ENCODE data around the gene PLA2G6. TPM values are rescaled to one million over a fixed set of nuclear protein-coding genes. Genes with fewer than 3 reads are reported as not detected.

PLA2G6 gene
- total RNA-seq, 1 experiment from 2014 or later = 18.7 TPM

DNA sequence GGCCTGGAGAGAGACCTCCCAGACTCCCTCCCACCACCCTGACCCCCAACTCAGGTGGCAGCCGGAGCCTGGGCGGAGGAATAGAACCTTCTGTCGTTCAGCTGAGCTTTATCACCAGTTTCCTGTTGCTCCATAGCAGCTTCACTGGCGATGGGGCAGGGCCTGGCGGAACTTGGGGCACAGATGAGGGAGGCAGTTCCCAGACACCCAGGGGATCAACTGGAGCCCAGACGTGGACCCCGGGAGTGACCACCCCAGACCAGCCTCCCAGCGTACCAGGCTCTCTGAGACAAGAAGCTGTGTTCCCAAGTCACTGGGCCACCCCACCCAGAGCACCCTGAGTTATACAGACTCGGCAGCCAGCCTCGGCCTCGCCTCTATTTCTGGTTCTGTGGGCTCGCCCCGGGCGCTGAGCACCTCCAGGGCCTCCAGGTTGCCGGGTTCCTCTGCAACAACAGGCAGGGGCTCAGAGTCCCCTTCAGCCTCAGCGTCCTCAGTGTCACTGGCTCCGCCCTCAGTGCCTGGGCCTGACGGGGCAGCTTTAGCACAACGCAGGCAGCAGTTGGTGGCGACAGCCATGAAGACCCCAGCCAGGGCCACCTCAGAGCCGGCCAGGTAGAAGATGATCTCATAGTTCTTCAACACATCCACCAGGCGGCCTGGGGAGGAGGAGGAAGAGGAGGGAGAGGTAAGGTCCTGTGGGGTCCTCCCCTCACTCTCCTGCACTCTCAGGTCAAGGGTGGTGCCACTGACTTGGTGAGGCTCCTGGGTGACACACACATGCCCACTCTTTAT is 103.4 kb downstream of the PLA2G6 start:
- Histone ChIP-seq H3K9me3 (no peaks in the 10 kb centered on the region), H3K36me3 (ENCODE audit: control insufficient read depth, insufficient read depth, low read length) (0 out of 2 replicates have a peak, but pooled peaks cover 1% of the 10 kb centered on the region), H3K27me3 (replicated peaks; ENCODE audit: control insufficient read depth, insufficient read depth, low read length) (no peaks in the 10 kb centered on the region), H3K4me3 (ENCODE audit: low read depth, low read length) (no peak overlapping the region), H3K4me1 (no peaks in the 10 kb centered on the region)
- no peak for DNase-seq
- CTCF ChIA-PET = no interaction called here
- POLR2A ChIA-PET = no interaction called here
- H3K4me3 Mint-ChIP-seq (ENCODE audit: unreplicated experiment) = no peak overlapping the region
- H3K36me3 Mint-ChIP-seq (ENCODE audit: insufficient read depth, unreplicated experiment) = no peaks in the 10 kb centered on the region
- H3K27ac Mint-ChIP-seq (ENCODE audit: unreplicated experiment) = no peak overlapping the region
- no peaks in the 10 kb centered on the region for H3K27me3 Mint-ChIP-seq (ENCODE audit: insufficient read depth, unreplicated experiment)
- H3K9me3 Mint-ChIP-seq (ENCODE audit: unreplicated experiment) = no peaks in the 10 kb centered on the region
- BruUV-seq (replicated peaks) = no TSS peak
- no peaks in the 10 kb centered on the region for H3K4me1 Mint-ChIP-seq (ENCODE audit: low read depth, unreplicated experiment)
- TF ChIP-seq CTCF (IDR thresholded peaks at IDR 0.05; ENCODE audit: insufficient read depth in 1 of 2, low read depth in 1 of 2, low read length in 1 of 2, severe bottlenecking in 1 of 2, unreplicated experiment in 1 of 2) = no peak
- intact Hi-C loops (cut with micrococcal nuclease; ENCODE audit: unreplicated experiment) = no loop called here

- BruUV-seq (replicated peaks) = no TSS peak
- H3K27me3 ChIP-seq (replicated peaks; ENCODE audit: control insufficient read depth, insufficient read depth, low read length) = no peaks in the 10 kb centered on the region
- CTCF ChIA-PET = no interaction called here
Measured at GRCh38 chr22:38077595-38077994, 104.0 kb downstream of the PLA2G6 start.

GRCh38 chr22:38077096-38077495 is 104.5 kb downstream of the PLA2G6 start:
- no TSS peak for BruUV-seq (replicated peaks)
- DNase-seq = no peak
- no peaks in the 10 kb centered on the region for H3K9me3 Mint-ChIP-seq (ENCODE audit: unreplicated experiment)
- Histone ChIP-seq H3K27me3 (replicated peaks; ENCODE audit: control insufficient read depth, insufficient read depth, low read length) (no peaks in the 10 kb centered on the region), H3K4me1 (no peaks in the 10 kb centered on the region), H3K9me3 (no peaks in the 10 kb centered on the region), H3K4me3 (ENCODE audit: low read depth, low read length) (no peak overlapping the region), H3K36me3 (ENCODE audit: control insufficient read depth, insufficient read depth, low read length) (peaks cover 4% of the 10 kb centered on the region)
- no peak overlapping the region for H3K27ac Mint-ChIP-seq (ENCODE audit: unreplicated experiment)
- POLR2A ChIA-PET = no interaction called here
- intact Hi-C loops (cut with micrococcal nuclease; ENCODE audit: unreplicated experiment) = no loop called here
- CTCF ChIA-PET = no interaction called here
- no peak for TF ChIP-seq CTCF (IDR thresholded peaks at IDR 0.05; ENCODE audit: insufficient read depth in 1 of 2, low read depth in 1 of 2, low read length in 1 of 2, severe bottlenecking in 1 of 2, unreplicated experiment in 1 of 2)
- no peaks in the 10 kb centered on the region for H3K4me1 Mint-ChIP-seq (ENCODE audit: low read depth, unreplicated experiment)
- no peak overlapping the region for H3K4me3 Mint-ChIP-seq (ENCODE audit: unreplicated experiment)
- H3K36me3 Mint-ChIP-seq (ENCODE audit: insufficient read depth, unreplicated experiment) = no peaks in the 10 kb centered on the region
- no peaks in the 10 kb centered on the region for H3K27me3 Mint-ChIP-seq (ENCODE audit: insufficient read depth, unreplicated experiment)

More at GRCh38 chr22:38077595-38077994, 104.0 kb downstream of the PLA2G6 start:
- H3K4me1 ChIP-seq = no peaks in the 10 kb centered on the region
- H3K9me3 Mint-ChIP-seq (ENCODE audit: unreplicated experiment) = no peaks in the 10 kb centered on the region
- intact Hi-C loops (cut with micrococcal nuclease; ENCODE audit: unreplicated experiment) = no loop called here
- DNase-seq = no peak
- H3K27ac Mint-ChIP-seq (ENCODE audit: unreplicated experiment) = no peak overlapping the region
- no peak overlapping the region for H3K4me3 ChIP-seq (ENCODE audit: low read depth, low read length)
- TF ChIP-seq CTCF (IDR thresholded peaks at IDR 0.05; ENCODE audit: insufficient read depth in 1 of 2, low read depth in 1 of 2, low read length in 1 of 2, severe bottlenecking in 1 of 2, unreplicated experiment in 1 of 2) = no peak
- H3K9me3 ChIP-seq = no peaks in the 10 kb centered on the region
- H3K27me3 Mint-ChIP-seq (ENCODE audit: insufficient read depth, unreplicated experiment) = no peaks in the 10 kb centered on the region
- peaks cover 3% of the 10 kb centered on the region for H3K36me3 ChIP-seq (ENCODE audit: control insufficient read depth, insufficient read depth, low read length)
- H3K4me3 Mint-ChIP-seq (ENCODE audit: unreplicated experiment) = no peak overlapping the region
- H3K36me3 Mint-ChIP-seq (ENCODE audit: insufficient read depth, unreplicated experiment) = no peaks in the 10 kb centered on the region
- no peaks in the 10 kb centered on the region for H3K4me1 Mint-ChIP-seq (ENCODE audit: low read depth, unreplicated experiment)
- POLR2A ChIA-PET = no interaction called here

Measured in Caco-2 (cell line).